Measurements from ENCODE around the gene SNRPE. TPM values are rescaled to one million over a fixed set of nuclear protein-coding genes. Genes with fewer than 3 reads are reported as not detected.

Gene SNRPE
- total and polyA plus RNA-seq, 9 of the 15 experiments (the other 6 are each of a cell fraction or from before 2014, with no cell fraction given) = 216 to 1,893 (median 487) TPM

DNA sequence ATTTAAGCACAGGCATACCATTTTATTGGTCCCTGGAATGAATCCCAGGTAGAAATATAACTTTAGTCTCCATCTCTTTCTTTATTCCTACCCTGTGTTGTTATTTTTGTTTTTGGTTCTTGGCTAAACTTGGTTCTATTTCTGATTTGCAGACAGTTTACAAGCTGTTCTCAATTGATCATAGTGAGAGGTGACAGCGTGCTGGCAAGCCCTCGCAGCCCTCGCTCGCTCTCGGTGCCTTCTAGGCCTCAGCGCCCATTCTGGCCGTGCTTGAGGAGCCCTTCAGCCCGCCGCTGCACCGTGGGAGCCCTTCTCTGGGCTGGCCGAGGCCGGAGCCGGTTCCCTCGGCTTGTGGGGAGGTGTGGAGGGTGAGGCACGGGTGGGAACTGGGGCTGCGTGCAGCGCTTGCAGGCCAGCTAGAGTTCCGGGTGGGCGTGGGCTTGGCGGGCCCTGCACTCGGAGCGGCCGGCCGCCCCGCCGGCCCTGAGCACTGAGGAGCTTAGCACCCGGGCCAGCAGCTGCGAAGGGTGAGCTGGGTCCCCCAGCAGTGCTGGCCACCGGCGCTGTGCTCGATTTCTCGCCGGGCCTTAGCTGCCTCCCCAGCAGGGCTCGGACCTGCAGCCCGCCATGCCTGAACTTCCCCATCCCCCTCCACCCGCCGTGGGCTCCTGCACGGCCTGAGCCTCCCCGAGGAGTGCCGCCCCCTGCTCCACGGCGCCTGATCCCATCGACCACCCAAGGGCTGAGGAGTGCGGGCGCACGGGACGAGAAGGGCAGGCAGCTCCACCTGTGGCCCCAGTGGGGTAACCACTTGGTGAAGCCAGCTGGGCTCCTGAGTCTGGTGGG is 38.7 kb downstream of the SNRPE start (continued):
- TF ChIP-seq, protein P1, sequence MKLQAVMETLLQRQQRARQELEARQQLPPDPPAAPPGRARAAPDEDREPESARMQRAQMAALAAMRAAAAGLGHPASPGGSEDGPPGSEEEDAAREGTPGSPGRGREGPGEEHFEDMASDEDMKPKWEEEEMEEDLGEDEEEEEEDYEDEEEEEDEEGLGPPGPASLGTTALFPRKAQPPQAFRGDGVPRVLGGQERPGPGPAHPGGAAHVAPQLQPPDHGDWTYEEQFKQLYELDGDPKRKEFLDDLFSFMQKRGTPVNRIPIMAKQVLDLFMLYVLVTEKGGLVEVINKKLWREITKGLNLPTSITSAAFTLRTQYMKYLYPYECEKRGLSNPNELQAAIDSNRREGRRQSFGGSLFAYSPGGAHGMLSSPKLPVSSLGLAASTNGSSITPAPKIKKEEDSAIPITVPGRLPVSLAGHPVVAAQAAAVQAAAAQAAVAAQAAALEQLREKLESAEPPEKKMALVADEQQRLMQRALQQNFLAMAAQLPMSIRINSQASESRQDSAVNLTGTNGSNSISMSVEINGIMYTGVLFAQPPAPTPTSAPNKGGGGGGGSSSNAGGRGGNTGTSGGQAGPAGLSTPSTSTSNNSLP (IDR thresholded peaks at IDR 0.05; ENCODE audit: borderline replicate concordance, low read depth, low read length) = no peak
- TF ChIP-seq TAL1 (IDR thresholded peaks at IDR 0.05) = no peak
- TF ChIP-seq EZH2 (IDR thresholded peaks at IDR 0.05; ENCODE audit: borderline replicate concordance, low read depth, low read length) = no peak
- no peak for TF ChIP-seq TFAP4 (CRISPR knock-in tag; IDR thresholded peaks at IDR 0.05; ENCODE audit: borderline replicate concordance)
- TF ChIP-seq SMAD1 (IDR thresholded peaks at IDR 0.05; ENCODE audit: low read depth, low read length, partially characterized antibody) = no peak
- TF ChIP-seq RBM15 (IDR thresholded peaks at IDR 0.05; ENCODE audit: insufficient read depth, low read length) = no peak
- no peak for TF ChIP-seq CREBBP (IDR thresholded peaks at IDR 0.05; ENCODE audit: low read depth, low read length)
- no peak for TF ChIP-seq CHD7 (IDR thresholded peaks at IDR 0.05; ENCODE audit: low read depth, low read length)
- no peak for TF ChIP-seq TRIM28 (IDR thresholded peaks at IDR 0.05)

All from K562 (cell line).